Subcutaneous adipose tissue (tissue), 4 donors: ENCODE data around the gene UBL4B. TPM values are rescaled to one million over a fixed set of nuclear protein-coding genes. Genes with fewer than 3 reads are reported as not detected.

Experiments
- total RNA-seq, 4 donors: library from RNA; depleted of rRNA; stranded (reverse); fragments of >200 nt; gene quantifications; one replicate each; pipeline ENCODE4 v1.1.0, GENCODE V29; 2016
- TF ChIP-seq, protein P1 (sequence below): fragments of 450-650 bp; IDR thresholded peaks from one replicate; pipeline ENCODE4 v1.5.1; 2016; ENCODE audit warnings: low read depth, mild to moderate bottlenecking, control low read depth, antibody characterized with exemption, moderate library complexity

The UBL4B gene
- total RNA-seq, 4 donors from 2014 or later, result 2.1 TPM; not detected in 3

- TF ChIP-seq, protein P1, sequence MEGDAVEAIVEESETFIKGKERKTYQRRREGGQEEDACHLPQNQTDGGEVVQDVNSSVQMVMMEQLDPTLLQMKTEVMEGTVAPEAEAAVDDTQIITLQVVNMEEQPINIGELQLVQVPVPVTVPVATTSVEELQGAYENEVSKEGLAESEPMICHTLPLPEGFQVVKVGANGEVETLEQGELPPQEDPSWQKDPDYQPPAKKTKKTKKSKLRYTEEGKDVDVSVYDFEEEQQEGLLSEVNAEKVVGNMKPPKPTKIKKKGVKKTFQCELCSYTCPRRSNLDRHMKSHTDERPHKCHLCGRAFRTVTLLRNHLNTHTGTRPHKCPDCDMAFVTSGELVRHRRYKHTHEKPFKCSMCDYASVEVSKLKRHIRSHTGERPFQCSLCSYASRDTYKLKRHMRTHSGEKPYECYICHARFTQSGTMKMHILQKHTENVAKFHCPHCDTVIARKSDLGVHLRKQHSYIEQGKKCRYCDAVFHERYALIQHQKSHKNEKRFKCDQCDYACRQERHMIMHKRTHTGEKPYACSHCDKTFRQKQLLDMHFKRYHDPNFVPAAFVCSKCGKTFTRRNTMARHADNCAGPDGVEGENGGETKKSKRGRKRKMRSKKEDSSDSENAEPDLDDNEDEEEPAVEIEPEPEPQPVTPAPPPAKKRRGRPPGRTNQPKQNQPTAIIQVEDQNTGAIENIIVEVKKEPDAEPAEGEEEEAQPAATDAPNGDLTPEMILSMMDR, result no peak
Observed at GRCh38 chr1:110068646-110069403, 43.4 kb upstream of the UBL4B start.

GRCh38 chr1:110069404-110070281, 42.6 kb upstream of the UBL4B start:
- TF ChIP-seq, protein P1, result no peak

- TF ChIP-seq, protein P1, result no peak
Observed at GRCh38 chr1:110070282-110070669, 42.0 kb upstream of the UBL4B start.

- TF ChIP-seq, protein P1, result no peak
Observed at GRCh38 chr1:110070671-110071242, 41.5 kb upstream of the UBL4B start, which contains the start of gene ALX3. Gene ALX3, minus strand, starts transcription at chr1:110070672. Its CDS starts 60 bp downstream, at chr1:110070612.

DNA sequence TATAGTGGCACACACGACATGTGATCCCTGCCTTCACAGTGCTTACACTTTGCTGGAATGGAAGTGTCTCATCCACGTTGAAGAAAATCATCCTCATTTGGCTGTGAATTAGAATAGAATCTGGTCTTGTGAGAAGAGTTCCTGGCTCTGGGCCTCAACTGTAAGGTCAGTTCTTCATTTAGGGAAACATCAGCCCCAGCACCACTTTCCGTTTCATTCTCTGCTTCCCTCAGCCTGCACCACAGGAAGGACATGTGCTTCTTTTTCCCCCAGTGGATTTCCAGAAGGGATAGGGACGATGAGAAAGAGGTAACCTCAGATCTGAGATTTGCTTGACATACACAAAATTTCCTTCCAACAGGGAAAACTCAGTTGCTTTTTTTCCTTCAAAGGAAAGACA, 38.1 kb upstream of the UBL4B start:
- TF ChIP-seq, protein P1, result no peak

DNA sequence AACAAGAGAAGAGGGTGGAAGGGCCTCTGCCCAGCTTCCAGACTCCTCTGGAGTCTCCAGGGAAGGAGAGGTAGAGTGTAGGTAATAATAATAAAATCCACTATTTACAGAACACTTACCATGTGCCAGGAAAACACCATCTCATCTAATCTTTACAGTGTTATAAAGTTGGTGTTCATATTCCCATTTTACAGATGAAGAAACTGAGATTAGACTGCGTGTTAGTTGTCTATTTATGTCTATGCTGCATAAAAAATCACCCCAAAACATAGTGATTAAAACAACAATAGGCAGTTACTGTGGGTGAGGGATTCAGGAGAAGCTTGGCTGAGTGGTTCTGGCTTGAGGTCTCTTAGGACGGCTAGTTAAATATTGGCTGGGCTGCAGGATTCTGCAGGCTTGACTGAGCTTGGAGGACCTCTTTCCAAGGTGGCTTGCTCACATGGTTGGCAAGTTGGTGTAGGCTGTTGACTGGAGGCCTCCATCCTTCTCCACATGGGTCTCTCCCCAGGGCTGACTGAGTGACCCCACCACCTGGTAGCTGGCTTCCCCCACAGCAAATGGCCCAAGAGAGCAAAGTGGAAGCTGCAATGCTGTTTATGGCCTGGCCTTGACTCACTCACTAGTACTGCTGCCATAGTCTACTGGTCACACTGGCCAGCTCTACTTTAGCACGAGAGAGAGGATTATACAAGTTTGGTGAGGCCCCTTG, 35.3 kb upstream of the UBL4B start:
- TF ChIP-seq, protein P1, result no peak
